Measurements from ENCODE around the gene RORB. TPM values are rescaled to one million over a fixed set of nuclear protein-coding genes. Genes with fewer than 3 reads are reported as not detected.
A peak's percentile ranks its signal among the peaks of the same experiment; 100 is the strongest.

Gene RORB
- total and polyA plus RNA-seq, 4 donors = 0.40 to 3.9 (median 1.1) TPM

DNA sequence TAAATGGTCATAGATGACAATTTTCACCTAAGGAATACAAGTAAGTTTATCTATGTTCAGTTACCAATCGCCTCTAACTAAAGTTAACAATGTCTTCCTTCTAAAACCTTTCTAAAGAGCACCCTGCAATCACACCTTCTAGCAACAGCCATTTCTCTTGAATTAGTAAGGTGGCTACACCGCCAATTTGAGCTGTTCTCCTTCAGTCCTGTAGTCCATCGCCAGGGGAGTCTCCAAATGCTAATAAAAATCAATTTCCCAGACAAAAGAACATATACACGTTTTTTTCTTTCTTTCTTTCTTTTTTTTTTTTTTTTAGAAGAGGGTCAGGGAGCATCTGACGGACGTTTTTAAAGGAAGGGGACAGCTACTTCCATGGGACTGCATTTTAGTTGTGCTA lies 729 bp upstream of the RORB start:
- no peaks in the 10 kb centered on the region for H3K9me3 ChIP-seq (ENCODE audit: control insufficient read depth in 4 of 4, insufficient read depth in 3 of 4, low read length in 3 of 4)
- H3K27me3 ChIP-seq (ENCODE audit: control insufficient read depth in 3 of 3, insufficient read depth in 3 of 3, low read length in 2 of 3) = peaks cover 3 to 67% (median 55%) of the 10 kb centered on the region in 3 donors
- no peak for DNase-seq
- WGBS, 2 donors = 24 to 25% methylated on average over 6 of the region's 6 CpGs
- no peak overlapping the region for H3K4me3 ChIP-seq
- ATAC-seq (ENCODE audit: insufficient read depth, low FRiP score) = no peak
- no peaks in the 10 kb centered on the region for H3K36me3 ChIP-seq (ENCODE audit: control insufficient read depth in 4 of 4, insufficient read depth in 4 of 4, low read length in 4 of 4)
- TF ChIP-seq, protein P1, sequence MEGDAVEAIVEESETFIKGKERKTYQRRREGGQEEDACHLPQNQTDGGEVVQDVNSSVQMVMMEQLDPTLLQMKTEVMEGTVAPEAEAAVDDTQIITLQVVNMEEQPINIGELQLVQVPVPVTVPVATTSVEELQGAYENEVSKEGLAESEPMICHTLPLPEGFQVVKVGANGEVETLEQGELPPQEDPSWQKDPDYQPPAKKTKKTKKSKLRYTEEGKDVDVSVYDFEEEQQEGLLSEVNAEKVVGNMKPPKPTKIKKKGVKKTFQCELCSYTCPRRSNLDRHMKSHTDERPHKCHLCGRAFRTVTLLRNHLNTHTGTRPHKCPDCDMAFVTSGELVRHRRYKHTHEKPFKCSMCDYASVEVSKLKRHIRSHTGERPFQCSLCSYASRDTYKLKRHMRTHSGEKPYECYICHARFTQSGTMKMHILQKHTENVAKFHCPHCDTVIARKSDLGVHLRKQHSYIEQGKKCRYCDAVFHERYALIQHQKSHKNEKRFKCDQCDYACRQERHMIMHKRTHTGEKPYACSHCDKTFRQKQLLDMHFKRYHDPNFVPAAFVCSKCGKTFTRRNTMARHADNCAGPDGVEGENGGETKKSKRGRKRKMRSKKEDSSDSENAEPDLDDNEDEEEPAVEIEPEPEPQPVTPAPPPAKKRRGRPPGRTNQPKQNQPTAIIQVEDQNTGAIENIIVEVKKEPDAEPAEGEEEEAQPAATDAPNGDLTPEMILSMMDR (IDR thresholded peaks at IDR 0.05; ENCODE audit: control extremely low read depth, extremely low read depth) = no peak
- no peak overlapping the region for H3K9ac ChIP-seq (ENCODE audit: insufficient read depth in 1 of 2, low read length in 2 of 2)
- H3K27ac ChIP-seq (ENCODE audit: low read depth in 1 of 2, low read length in 1 of 2) = no peak overlapping the region
- peaks cover 0 to 31% (median 2%) of the 10 kb centered on the region in 5 donors for H3K4me1 ChIP-seq (ENCODE audit: control insufficient read depth in 5 of 5, insufficient read depth in 5 of 5, low read length in 5 of 5)

DNA sequence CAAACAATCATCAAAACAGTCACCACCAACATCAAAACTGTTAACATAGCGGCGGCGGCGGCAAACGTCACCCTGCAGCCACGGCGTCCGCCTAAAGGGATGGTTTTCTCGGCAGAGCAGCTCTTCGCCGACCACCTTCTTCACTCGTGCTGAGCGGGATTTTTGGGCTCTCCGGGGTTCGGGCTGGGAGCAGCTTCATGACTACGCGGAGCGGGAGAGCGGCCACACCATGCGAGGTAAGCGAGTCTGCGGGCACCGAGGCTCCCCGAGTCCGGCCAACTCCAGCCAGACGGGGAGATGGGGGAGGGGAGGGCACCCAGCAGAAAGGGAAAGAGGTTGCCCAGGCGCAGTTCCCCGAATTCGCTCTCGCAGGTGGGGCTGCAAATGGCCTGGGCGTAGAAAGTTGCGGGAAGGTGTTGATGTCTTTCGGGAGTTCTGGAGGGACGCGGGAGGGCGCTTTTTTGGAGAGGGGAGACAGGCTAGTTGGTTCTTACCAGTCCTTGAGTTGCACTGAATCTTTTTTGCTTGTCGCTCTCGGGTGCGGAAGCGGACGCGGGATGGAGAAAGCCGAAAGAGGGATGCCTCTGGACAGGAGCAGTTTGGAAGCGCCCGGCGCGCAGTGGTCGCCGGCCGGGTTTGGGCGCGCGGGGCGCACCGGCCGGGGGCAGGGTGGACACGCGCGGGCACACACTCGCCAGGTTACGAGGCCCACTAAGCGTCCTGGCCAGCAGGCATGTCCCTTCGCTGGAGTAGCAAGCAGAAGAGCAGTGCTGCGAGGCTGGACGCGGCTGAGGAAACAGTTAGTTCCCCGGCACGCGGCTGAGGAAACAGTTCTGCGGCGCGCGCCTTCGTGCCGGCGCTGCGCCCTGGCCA lies 849 bp downstream of the RORB start:
- H3K4me1 ChIP-seq (ENCODE audit: control insufficient read depth in 5 of 5, insufficient read depth in 5 of 5, low read length in 5 of 5) = peaks cover 0 to 31% (median 2%) of the 10 kb centered on the region in 5 donors
- peak; percentile 35 to 50 (median 42) for DNase-seq
- WGBS, 2 donors = 1% methylated on average over 72 to 77 of the region's 77 CpGs

GRCh38 chr9:74498621-74499095 lies 1.5 kb downstream of the RORB start:
- TF ChIP-seq, protein P1 (IDR thresholded peaks at IDR 0.05; ENCODE audit: control extremely low read depth, extremely low read depth) = no peak
- 0 to 1% methylated on average over 30 to 34 of the region's 34 CpGs for whole genome bisulfite sequencing, 2 donors
- Histone ChIP-seq H3K27me3 (ENCODE audit: control insufficient read depth in 3 of 3, insufficient read depth in 3 of 3, low read length in 2 of 3) (peaks cover 3 to 77% (median 71%) of the 10 kb centered on the region in 3 donors), H3K9me3 (ENCODE audit: control insufficient read depth in 4 of 4, insufficient read depth in 3 of 4, low read length in 3 of 4) (no peaks in the 10 kb centered on the region), H3K4me3 (peak overlapping the region; percentile 36), H3K36me3 (ENCODE audit: control insufficient read depth in 4 of 4, insufficient read depth in 4 of 4, low read length in 4 of 4) (no peaks in the 10 kb centered on the region), H3K9ac (ENCODE audit: insufficient read depth in 1 of 2, low read length in 2 of 2) (no peak overlapping the region), H3K4me1 (ENCODE audit: control insufficient read depth in 5 of 5, insufficient read depth in 5 of 5, low read length in 5 of 5) (peaks cover 0 to 31% (median 2%) of the 10 kb centered on the region in 5 donors), H3K27ac (ENCODE audit: low read depth in 1 of 2, low read length in 1 of 2) (no peak overlapping the region)
- DNase-seq (peak in 1 of 3 donors; percentile 34), ATAC-seq (ENCODE audit: insufficient read depth, low FRiP score) (no peak)

More for the DNA sequence above, 849 bp downstream of the RORB start:
- Histone ChIP-seq H3K4me3 (peak overlapping the region; percentile 46), H3K36me3 (ENCODE audit: control insufficient read depth in 4 of 4, insufficient read depth in 4 of 4, low read length in 4 of 4) (no peaks in the 10 kb centered on the region), H3K9ac (ENCODE audit: insufficient read depth in 1 of 2, low read length in 2 of 2) (peak overlapping the region in 1 of 2 donors; percentile 55), H3K27me3 (ENCODE audit: control insufficient read depth in 3 of 3, insufficient read depth in 3 of 3, low read length in 2 of 3) (peaks cover 3 to 75% (median 68%) of the 10 kb centered on the region in 3 donors), H3K27ac (ENCODE audit: low read depth in 1 of 2, low read length in 1 of 2) (peak overlapping the region in 1 of 2 donors; percentile 5), H3K9me3 (ENCODE audit: control insufficient read depth in 4 of 4, insufficient read depth in 3 of 4, low read length in 3 of 4) (no peaks in the 10 kb centered on the region)
- no peak for ATAC-seq (ENCODE audit: insufficient read depth, low FRiP score)
- TF ChIP-seq, protein P1 (IDR thresholded peaks at IDR 0.05; ENCODE audit: control extremely low read depth, extremely low read depth) = no peak

All from lung (tissue), 12 donors.